Measurements from ENCODE around the gene INMT.
"Not testable (repeated sequence)": the region's sequence is repeated elsewhere in the genome, so short reads cannot be mapped to it uniquely, and the experiment has no call there.

INMT gene

GRCh38 chr7:30751696-30752273, at the start of gene INMT:
TSS of gene INMT (plus strand) at chr7:30752135. CDS start at chr7:30752151, 16 bp downstream.
- Histone ChIP-seq H3K4me3 (no peak within 1 kb of the TSS), H3K27ac (peak within 1 kb of the TSS in 17 of 21 experiments; percentile 2 to 71 (median 50))

GRCh38 chr7:30702200-30702599, 49.7 kb upstream of the INMT start:
- H3K4me3 ChIP-seq, result no peak overlapping the region

DNA sequence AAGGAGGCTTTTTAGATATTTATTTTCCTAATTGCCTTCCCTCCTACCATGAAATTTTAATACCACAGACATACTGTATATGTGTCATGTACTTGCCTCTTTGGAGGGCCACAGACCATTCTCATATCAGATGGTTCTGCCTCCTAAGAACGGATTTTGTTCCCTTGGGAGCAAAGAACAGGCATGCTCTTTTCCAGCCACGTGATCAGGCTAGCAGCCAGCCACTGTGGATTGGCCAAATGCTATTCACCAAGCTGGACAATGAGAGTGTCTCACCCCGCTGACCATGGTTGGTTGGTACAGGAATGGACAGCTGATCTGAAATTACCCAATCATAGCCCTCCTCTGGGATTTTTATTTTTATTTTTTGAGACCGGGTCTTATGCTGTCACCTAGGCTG, 48.2 kb upstream of the INMT start:
- Histone ChIP-seq H3K4me3 (no peak overlapping the region), H3K27ac (no peak overlapping the region)

More at GRCh38 chr7:30702200-30702599, 49.7 kb upstream of the INMT start:
- H3K27ac ChIP-seq, result no peak overlapping the region

DNA sequence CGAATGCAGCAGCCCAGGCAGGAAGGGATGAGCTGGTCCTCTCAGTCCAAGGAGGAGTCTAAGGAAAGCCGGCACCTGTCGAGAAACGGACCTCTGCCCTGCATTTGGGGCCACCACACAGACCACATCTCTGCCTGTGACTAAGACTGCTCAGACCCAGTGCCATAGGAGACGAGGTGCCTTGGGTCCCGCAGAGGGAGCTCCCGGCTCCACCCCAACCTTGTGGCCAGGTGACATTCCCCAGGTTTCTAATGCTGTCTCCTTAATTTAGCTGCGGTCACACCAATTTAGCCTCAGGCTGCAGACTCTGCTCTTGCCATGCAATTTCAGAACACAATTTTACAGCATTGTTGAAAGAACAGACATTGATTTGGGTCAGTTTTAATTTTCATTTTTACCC, 46.9 kb upstream of the INMT start:
- no peak overlapping the region for H3K27ac ChIP-seq
- no peak overlapping the region for H3K4me3 ChIP-seq

- H3K27ac ChIP-seq, result no peak overlapping the region
- no peak overlapping the region for H3K4me3 ChIP-seq
Observed at GRCh38 chr7:30705596-30705995, 46.3 kb upstream of the INMT start.

DNA sequence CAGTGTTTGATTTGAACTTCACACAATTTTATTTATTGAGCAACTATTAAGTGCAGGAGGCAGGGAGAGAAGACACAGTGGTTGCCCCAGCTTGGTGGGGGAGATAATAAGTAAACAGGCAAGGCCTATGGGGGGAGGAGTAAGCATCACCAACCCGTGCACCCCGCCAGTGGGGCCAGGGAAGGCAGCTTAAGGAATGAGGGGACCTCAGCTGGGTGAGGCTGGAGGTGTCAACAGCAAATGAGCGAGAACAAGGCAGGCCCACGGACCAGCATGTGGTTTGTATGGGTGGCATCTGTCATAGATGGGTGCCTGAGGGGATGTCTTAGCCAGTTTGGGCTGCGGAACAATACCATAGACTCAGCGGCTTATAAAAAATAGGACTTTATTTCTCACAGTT, 45.6 kb upstream of the INMT start:
- Histone ChIP-seq H3K4me3 (no peak overlapping the region), H3K27ac (no peak overlapping the region)

- Histone ChIP-seq H3K4me3 (no peak overlapping the region), H3K27ac (peak overlapping the region in 1 of 21 experiments; percentile 32)
Observed at GRCh38 chr7:30706908-30707307, 45.0 kb upstream of the INMT start.

GRCh38 chr7:30707391-30708357, 44.3 kb upstream of the INMT start:
- Histone ChIP-seq H3K27ac (peak overlapping the region in 5 of 21 experiments; percentile 8 to 43 (median 21)), H3K4me3 (no peak overlapping the region)

DNA sequence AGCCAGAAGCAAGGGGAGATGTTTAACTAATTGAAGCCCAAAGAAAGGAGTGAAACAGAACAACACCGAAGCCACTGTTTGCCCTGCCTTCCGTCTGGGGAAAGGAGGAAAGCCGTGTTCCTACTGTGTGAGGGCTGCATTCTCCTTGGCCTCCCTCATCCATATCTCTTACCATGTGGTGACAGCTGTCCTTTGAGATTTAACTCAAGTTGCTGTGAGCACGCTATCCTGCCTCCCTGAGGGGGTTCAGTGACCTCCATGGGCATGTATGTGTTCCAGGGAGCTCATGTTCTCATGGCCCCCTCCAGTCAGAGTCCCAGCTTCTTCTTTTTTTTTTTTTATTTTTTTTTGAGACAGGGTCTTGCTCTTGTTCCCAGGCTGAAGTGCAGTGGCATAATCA, 43.5 kb upstream of the INMT start:
- peak overlapping the region in 3 of 21 experiments; percentile 21 to 43 (median 36) for H3K27ac ChIP-seq
- H3K4me3 ChIP-seq, result no peak overlapping the region

DNA sequence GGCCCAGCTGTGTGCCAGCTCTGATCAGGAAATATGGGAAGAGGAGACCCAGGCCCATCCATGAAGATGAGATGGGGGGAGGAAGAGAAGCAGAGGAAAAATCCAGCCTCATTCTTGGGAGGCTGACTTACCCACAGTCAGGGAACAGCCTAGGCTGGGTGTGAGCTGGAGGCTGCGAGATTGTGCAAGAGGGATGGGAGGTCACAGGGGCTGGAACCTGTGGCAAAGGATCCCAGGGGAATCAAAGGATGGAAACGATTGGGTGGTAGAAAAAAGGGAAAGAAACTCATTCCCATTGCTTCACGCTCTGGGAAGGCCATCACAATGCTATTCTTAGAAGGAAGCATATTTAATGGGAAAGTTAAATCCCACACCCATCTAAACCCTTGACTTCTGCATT, 43.0 kb upstream of the INMT start:
- peak overlapping the region in 1 of 21 experiments; percentile 21 for H3K27ac ChIP-seq
- no peak overlapping the region for H3K4me3 ChIP-seq

DNA sequence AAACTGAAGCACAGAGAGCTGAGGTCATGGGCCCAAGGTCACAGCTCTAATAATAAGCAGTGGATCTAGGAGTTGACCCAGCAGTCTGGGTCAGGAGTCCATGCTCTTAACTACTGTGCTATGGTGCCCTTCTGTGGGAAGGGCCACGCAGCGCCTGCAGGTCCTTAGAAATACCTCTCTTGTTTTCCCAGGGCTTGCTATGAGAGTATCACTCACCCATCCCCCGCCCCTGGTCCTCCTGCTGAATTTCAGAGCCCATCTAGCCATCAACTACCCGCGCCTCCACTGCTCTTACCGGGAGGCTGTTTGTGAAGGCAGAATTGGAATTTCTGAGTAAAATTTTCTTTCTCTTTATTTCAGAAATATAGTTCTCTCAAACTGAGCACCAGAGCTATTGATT, 42.4 kb upstream of the INMT start:
- H3K4me3 ChIP-seq, result no peak overlapping the region
- no peak overlapping the region for H3K27ac ChIP-seq

DNA sequence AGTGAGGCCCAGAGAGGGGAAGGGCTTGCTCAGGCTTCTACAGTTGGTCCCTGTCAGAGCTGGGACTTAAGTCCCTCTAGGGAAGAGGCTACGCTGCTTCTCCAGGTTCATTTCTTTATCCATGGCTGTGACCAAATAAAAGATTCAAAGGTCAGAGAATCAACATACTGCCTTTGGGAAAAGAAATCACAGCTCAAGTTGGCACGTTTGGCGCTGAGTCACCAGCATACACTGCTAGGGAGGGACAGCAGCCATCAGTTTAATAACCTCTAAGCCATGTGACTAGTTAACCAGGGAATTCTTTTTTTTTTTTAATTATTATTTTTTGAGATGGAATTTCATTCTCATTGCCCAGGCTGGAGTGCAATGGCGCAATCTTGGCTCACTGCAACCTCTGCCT, 41.3 kb upstream of the INMT start:
- Histone ChIP-seq H3K27ac (no peak overlapping the region), H3K4me3 (no peak overlapping the region)

DNA sequence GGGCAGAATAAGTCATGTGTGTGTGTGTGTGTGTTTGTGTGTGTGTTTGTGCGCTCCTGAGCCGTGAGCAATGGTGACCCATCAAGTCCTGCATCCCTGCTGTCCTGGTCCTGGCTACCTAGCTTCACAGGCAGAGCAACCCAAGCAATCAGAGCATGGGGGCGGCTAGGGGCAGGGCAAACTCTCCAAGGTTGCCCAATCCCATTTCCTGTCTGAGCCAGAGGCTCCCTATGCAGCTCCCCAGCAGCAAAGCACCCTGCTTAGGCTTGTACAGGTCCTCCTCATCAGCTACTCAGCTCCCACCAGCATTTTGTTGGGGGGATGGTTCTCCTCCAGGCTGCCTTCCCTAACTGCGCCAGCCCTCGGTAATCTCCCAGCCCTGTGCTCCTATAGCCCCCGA, 38.5 kb upstream of the INMT start:
- H3K4me3 ChIP-seq, result no peak overlapping the region
- H3K27ac ChIP-seq, result no peak overlapping the region

DNA sequence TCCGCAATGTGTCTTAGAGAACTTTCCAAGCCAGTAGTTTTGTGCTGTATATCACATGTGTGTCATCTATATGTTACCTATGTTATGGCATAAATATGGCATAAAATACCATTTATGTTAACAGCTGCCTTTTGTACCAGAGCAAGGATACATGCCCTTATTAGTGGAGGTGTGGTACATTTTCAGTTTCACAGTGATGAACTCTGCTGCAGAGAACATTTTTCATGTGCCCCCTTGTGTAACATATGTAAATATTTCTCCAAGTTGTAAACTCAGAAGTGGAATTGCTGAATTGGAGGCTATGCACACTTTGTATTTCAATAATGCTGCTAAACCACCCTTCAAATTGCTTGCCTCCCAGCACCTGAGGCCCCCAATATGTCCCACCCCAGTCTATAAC, 37.8 kb upstream of the INMT start:
- H3K27ac ChIP-seq, result no peak overlapping the region
- H3K4me3 ChIP-seq, result no peak overlapping the region

DNA sequence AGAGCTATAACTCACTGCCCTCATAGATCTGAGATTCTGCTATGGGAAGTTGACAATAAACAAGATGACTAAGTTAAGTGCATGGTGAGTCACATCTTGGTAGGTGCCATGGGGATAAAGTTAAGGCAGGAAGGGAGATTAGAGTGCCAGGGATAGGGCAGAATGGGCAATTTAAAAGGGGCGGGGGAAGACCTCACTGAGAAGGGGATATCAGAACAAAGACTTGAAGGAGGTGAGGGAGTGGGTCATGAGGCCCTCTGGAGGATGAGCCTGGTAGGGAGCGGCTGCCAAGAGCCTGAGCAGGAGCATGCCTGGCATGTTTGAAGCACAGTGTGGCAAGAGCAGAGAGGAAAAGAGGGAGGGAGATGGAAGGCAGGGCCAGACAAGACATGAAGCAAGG, 34.8 kb upstream of the INMT start:
- H3K4me3 ChIP-seq, result no peak overlapping the region
- no peak overlapping the region for H3K27ac ChIP-seq

- H3K27ac ChIP-seq, H3K4me3 ChIP-seq: not testable (repeated sequence)
Observed at GRCh38 chr7:30719434-30719833, 32.5 kb upstream of the INMT start.

DNA sequence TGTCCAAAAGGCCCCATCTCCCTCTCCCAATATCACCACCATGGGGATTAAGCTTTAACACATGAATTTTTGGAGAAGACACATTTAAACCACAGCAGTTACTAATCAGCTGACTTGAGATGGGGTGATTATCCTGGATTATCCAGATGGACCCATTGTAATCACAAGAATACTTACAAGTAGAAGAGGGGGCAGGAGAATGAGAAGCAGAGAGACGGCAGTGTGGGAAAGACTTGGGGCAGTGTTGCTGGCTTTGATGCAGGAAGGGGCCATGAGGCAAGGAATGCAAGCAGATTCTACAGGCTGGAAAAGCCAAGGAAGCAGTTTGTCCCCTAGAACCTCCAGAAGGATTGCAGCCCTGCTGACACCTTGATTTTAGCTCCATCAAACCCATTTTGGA, 30.7 kb upstream of the INMT start:
- Histone ChIP-seq H3K4me3 (no peak overlapping the region), H3K27ac (no peak overlapping the region)

GRCh38 chr7:30722187-30722586, 29.7 kb upstream of the INMT start:
- no peak overlapping the region for H3K27ac ChIP-seq
- no peak overlapping the region for H3K4me3 ChIP-seq

DNA sequence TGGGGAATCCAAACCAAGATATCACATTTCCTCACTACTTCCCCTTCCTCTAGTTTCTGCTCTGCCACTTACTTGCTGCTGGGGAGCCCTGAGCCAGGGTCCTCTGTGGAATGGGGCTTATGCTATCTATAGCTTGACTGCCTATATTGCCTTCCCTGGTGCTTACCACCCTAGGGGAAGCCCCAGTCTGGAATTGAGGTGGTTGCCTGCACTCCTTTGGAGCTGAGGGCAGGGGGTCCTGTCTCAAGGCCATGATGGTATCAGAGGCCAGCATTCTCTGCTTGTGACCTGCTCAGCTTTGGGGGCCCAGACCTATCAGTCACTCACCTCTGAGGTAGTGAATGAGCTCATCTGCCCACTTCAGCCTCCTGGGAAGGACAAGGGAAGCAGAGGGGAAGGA, 29.3 kb upstream of the INMT start:
- Histone ChIP-seq H3K27ac (no peak overlapping the region), H3K4me3 (no peak overlapping the region)

GRCh38 chr7:30723776-30724175, 28.2 kb upstream of the INMT start:
- Histone ChIP-seq H3K4me3 (no peak overlapping the region), H3K27ac (no peak overlapping the region)
